Omental fat pad (tissue), 4 donors: ENCODE data around the gene NEK4. TPM values are rescaled to one million over a fixed set of nuclear protein-coding genes. Genes with fewer than 3 reads are reported as not detected.

Source experiments
- ATAC-seq: fragments of 150-250 bp; one replicate; pipeline ENCODE4 v1.9.1; 2016; ENCODE audit warnings: mild to moderate bottlenecking, moderate library complexity; ENCODE audit not compliant: low FRiP score
- DNase-seq: peaks from one replicate; pipeline ENCODE4 v3.0.0-alpha.2; 2019; ENCODE audit warnings: low spot score
- CTCF ChIP-seq, 3 donors: fragments of 450-650 bp; IDR thresholded peaks; one replicate each; pipeline ENCODE4 v1.5.1; 2016 to 2017; ENCODE audit warnings: antibody characterized with exemption in 3 of 3, mild to moderate bottlenecking in 3 of 3, moderate library complexity in 2 of 3
- total RNA-seq, 4 donors: library from RNA; depleted of rRNA; stranded (reverse); fragments of >200 nt; gene quantifications; one replicate each; pipeline ENCODE4 v1.1.0, GENCODE V29; 2016

NEK4 gene
- 10 to 100 TPM; 16.8 to 22.0 (median 18.7) TPM for total RNA-seq

DNA sequence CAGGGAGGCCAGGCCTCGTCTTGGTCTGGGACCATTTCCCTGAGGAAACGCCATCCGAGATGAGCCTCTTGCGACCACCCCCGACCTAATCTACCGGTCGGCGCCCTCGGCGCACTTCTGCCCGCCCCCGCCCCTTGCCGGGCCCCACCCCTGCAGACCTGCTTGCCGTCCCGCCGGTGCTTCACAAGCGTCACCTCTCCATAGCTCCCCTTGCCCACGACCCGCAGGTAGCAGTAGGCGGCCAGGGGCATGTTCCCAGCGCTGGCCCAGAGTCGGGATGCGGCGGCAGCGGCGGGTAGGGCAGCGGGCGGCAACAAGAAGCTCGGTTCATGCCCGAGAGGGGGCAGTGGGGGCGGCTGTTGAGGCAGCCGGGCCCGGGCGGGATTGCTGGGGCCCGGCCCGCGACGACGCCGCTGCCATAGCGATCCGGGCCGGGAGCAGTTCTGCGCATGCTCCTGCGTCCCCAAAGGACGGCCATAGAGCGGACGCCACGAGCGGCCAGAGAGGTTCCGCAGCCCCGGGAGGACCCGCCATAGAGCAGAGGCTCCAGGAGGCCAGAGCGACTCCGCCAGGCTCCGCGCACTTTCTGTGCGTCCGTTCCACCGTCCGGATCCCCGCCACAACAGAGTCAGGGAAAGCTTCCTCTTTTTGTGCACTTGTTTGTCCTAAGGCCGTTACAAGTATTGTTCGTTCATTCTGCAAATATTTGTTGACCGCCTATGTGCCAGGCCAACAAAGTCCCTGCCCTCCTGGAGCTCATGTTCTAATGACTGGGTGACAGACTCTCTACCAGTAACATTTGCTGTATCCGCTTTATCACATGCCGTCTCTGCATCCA is at the start of gene NEK4:
NEK4 (minus strand) TSS at position 445 of the 838 bp plus-strand sequence; CDS start at position 251, 194 bp downstream.
- no peak for TF ChIP-seq CTCF (IDR thresholded peaks at IDR 0.05)
- peak; percentile 52 for DNase-seq
- ATAC-seq = peak; percentile 95

GRCh38 chr3:52819936-52820335 is 49.2 kb upstream of the NEK4 start:
- ATAC-seq (no peak), DNase-seq (no peak)
- no peak for TF ChIP-seq CTCF (IDR thresholded peaks at IDR 0.05)

DNA sequence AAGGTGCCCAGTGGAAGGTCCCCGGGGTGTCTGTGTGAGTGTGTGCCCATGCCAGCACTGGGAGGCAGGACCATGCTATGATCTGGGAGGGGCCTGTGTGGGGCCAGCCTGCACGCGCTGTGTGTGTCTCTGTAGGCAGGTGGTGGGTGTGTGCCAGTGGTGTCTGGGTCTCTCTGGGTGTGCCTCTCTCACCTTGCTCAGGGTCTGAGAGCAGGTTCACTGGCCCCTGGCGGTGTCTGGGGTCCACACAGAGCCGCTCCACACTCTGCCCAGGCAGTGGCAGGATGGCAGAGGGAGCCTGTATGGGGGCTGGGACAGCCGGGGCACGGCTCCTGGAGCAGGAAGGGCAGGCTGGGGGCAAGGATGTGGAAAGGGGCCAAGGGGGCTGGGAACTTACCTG is 47.1 kb upstream of the NEK4 start:
- no peak for ATAC-seq
- no peak for TF ChIP-seq CTCF (IDR thresholded peaks at IDR 0.05)
- no peak for DNase-seq

DNA sequence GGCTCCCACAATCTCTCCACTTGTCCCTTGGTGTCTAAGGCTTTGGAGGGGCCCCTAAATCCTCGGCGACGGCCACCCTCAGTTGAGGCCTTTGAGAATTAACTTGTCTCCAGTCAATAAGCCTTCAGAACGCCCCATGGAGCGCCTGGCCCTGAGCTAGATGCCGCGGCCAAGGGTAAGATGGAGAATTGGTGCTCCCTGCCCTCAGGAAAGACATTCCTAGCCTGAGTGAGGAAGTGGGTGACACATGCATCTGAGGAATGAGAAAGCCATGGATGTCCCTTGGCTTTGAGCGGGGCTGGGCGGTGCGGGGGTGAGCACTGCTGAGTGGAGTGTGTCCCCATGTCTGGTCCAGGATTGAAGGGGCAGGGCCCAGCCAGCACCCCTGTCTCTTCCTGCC is 46.5 kb upstream of the NEK4 start:
- no peak for TF ChIP-seq CTCF (IDR thresholded peaks at IDR 0.05)
- DNase-seq (no peak), ATAC-seq (no peak)

- TF ChIP-seq CTCF (IDR thresholded peaks at IDR 0.05) = no peak
- DNase-seq (no peak), ATAC-seq (no peak)
Measured at GRCh38 chr3:52816654-52817053, 45.9 kb upstream of the NEK4 start.

- DNase-seq (no peak), ATAC-seq (no peak)
- no peak for TF ChIP-seq CTCF (IDR thresholded peaks at IDR 0.05)
Measured at GRCh38 chr3:52816199-52816598, 45.5 kb upstream of the NEK4 start.

DNA sequence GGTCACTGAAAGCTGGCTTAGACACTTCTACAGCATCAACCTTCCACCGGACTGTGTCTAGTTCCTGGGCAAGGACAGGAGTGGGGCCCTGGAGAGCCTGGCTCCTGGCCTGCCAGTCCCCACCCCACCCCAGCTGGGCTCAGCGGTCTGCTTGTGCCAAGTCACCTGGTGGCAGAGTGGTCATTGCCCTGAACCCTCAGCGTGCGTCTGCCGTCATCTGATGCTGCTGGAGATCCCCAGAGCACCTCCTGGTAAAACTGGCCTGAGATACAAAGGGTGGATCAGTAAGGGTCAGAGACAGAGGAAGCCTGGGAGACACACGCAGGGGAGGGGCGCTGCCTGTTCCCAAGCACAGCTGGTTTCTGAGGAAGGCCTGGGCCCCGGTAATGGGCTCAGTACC is 43.1 kb upstream of the NEK4 start:
- DNase-seq (no peak), ATAC-seq (no peak)
- TF ChIP-seq CTCF (IDR thresholded peaks at IDR 0.05) = no peak
